ENCODE data around the gene SDHC. TPM values are rescaled to one million over a fixed set of nuclear protein-coding genes. Genes with fewer than 3 reads are reported as not detected.
A peak's percentile ranks its signal among the peaks of the same experiment; 100 is the strongest.

SDHC gene
- total RNA-seq, 2 experiments from 2014 or later: 33.0 to 37.2 TPM

GRCh38 chr1:161378014-161378413 lies 63.8 kb downstream of the SDHC start:
- no peak overlapping the region for H3K4me3 Mint-ChIP-seq
- Histone ChIP-seq H3K27me3 (ENCODE audit: control insufficient read depth in 1 of 2, insufficient read depth in 2 of 2, low read length in 2 of 2) (no peaks in the 10 kb centered on the region), H3K4me1 (ENCODE audit: insufficient read depth, low read length) (no peaks in the 10 kb centered on the region), H3K27ac (ENCODE audit: low read depth in 1 of 2, low read length in 2 of 2) (no peak overlapping the region), H3K9me3 (ENCODE audit: control insufficient read depth in 1 of 2, insufficient read depth in 1 of 2, low read length in 2 of 2) (no peaks in the 10 kb centered on the region), H3K36me3 (ENCODE audit: insufficient read depth, low read length) (no peaks in the 10 kb centered on the region), H3K4me3 (ENCODE audit: low read length) (no peak overlapping the region)
- DNase-seq (no peak), ATAC-seq (ENCODE audit: poor library complexity) (no peak)
- intact Hi-C loops (cut with DNase I, micrococcal nuclease): no loop called here
- no peak for TF ChIP-seq CTCF (IDR thresholded peaks at IDR 0.05)
- no peaks in the 10 kb centered on the region for H3K27me3 Mint-ChIP-seq
- no peaks in the 10 kb centered on the region for H3K36me3 Mint-ChIP-seq (ENCODE audit: low read depth)
- ChIA-PET POLR2A (no interaction called here), CTCF (no interaction called here)
- H3K4me1 Mint-ChIP-seq (ENCODE audit: low read depth): no peaks in the 10 kb centered on the region
- no peak overlapping the region for H3K27ac Mint-ChIP-seq
- H3K9me3 Mint-ChIP-seq: no peaks in the 10 kb centered on the region

GRCh38 chr1:161379071-161379470 lies 64.9 kb downstream of the SDHC start:
- Histone ChIP-seq H3K27ac (ENCODE audit: low read depth in 1 of 2, low read length in 2 of 2) (no peak overlapping the region), H3K4me1 (ENCODE audit: insufficient read depth, low read length) (no peaks in the 10 kb centered on the region), H3K9me3 (ENCODE audit: control insufficient read depth in 1 of 2, insufficient read depth in 1 of 2, low read length in 2 of 2) (no peaks in the 10 kb centered on the region), H3K27me3 (ENCODE audit: control insufficient read depth in 1 of 2, insufficient read depth in 2 of 2, low read length in 2 of 2) (no peaks in the 10 kb centered on the region), H3K4me3 (ENCODE audit: low read length) (no peak overlapping the region), H3K36me3 (ENCODE audit: insufficient read depth, low read length) (no peaks in the 10 kb centered on the region)
- no peaks in the 10 kb centered on the region for H3K4me1 Mint-ChIP-seq (ENCODE audit: low read depth)
- no peaks in the 10 kb centered on the region for H3K9me3 Mint-ChIP-seq
- DNase-seq: peak in 1 of 14 experiments; percentile 5
- no peaks in the 10 kb centered on the region for H3K27me3 Mint-ChIP-seq
- H3K36me3 Mint-ChIP-seq (ENCODE audit: low read depth): no peaks in the 10 kb centered on the region
- ChIA-PET POLR2A (interaction anchor here (2.0 kb wide), 1 partner anchor 153 kb away, joined by 4 read pairs; the partner anchor contains the start of gene TOMM40L), CTCF (interaction anchor here (1.0 kb wide), 1 partner anchor 152 kb away, joined by 3 read pairs; no protein-coding TSS in a partner anchor)
- TF ChIP-seq CTCF (IDR thresholded peaks at IDR 0.05): no peak
- H3K27ac Mint-ChIP-seq: no peak overlapping the region
- ATAC-seq (ENCODE audit: poor library complexity): no peak
- H3K4me3 Mint-ChIP-seq: no peak overlapping the region
- intact Hi-C loops (cut with DNase I, micrococcal nuclease): no loop called here

GRCh38 chr1:161381707-161382106 lies 67.5 kb downstream of the SDHC start:
- ATAC-seq (ENCODE audit: poor library complexity) (no peak), DNase-seq (no peak)
- H3K36me3 ChIP-seq (ENCODE audit: insufficient read depth, low read length): no peaks in the 10 kb centered on the region
- CTCF ChIA-PET: interaction anchor here (0.6 to 2.5 kb wide), 10 partner anchors 8 to 205 kb away, joined by 3 to 21 read pairs (median 3); partner anchors contain the start of genes CFAP126, NDUFS2 and TOMM40L
- Mint-ChIP-seq H3K4me3 (no peak overlapping the region), H3K36me3 (ENCODE audit: low read depth) (no peaks in the 10 kb centered on the region), H3K27ac (no peak overlapping the region), H3K9me3 (no peaks in the 10 kb centered on the region), H3K27me3 (no peaks in the 10 kb centered on the region), H3K4me1 (ENCODE audit: low read depth) (peaks cover 6% of the 10 kb centered on the region)
- H3K9me3 ChIP-seq (ENCODE audit: control insufficient read depth in 1 of 2, insufficient read depth in 1 of 2, low read length in 2 of 2): no peaks in the 10 kb centered on the region
- no peak overlapping the region for H3K27ac ChIP-seq (ENCODE audit: low read depth in 1 of 2, low read length in 2 of 2)
- TF ChIP-seq CTCF (IDR thresholded peaks at IDR 0.05): no peak
- POLR2A ChIA-PET: interaction anchor here (0.7 to 1.8 kb wide), 6 partner anchors 9 to 216 kb away, joined by 3 to 15 read pairs (median 5); partner anchors contain the start of genes PPOX, SDHC and TOMM40L
- H3K27me3 ChIP-seq (ENCODE audit: control insufficient read depth in 1 of 2, insufficient read depth in 2 of 2, low read length in 2 of 2): no peaks in the 10 kb centered on the region
- intact Hi-C loops (cut with DNase I, micrococcal nuclease): loop anchor here (1.0 to 5.0 kb wide), 6 partner anchors 67 to 189 kb away; partner anchors contain the start of genes SDHC (in 1 of the 2) and TOMM40L (in 1 of the 2)
- no peak overlapping the region for H3K4me3 ChIP-seq (ENCODE audit: low read length)
- H3K4me1 ChIP-seq (ENCODE audit: insufficient read depth, low read length): peaks cover 6% of the 10 kb centered on the region
